Testis (tissue), 2 donors: ENCODE results near the gene IL31RA.

Experiments
- CTCF ChIP-seq, 3 experiments: fragments of 450-650 bp in 2 of 3; fragments of 200-600 bp in 1 of 3; sonication (generic) in 1 of 3; IDR thresholded peaks; one replicate each; pipeline ENCODE4 v1.5.1; 2016 to 2019; ENCODE audit warnings: antibody characterized with exemption in 3 of 3, mild to moderate bottlenecking in 2 of 3, moderate library complexity in 1 of 3
- POLR2A ChIP-seq: fragments of 450-650 bp; IDR thresholded peaks from one replicate; pipeline ENCODE4 v1.6.1; 2017; ENCODE audit warnings: antibody characterized with exemption, mild to moderate bottlenecking, moderate library complexity

- TF ChIP-seq CTCF (IDR thresholded peaks at IDR 0.05) (no peak), POLR2A (no peak)
These were observed 43.0 kb downstream of the IL31RA start for GRCh38 chr5:55894135-55894534.
